Fibroblast of pulmonary artery (primary cell): ENCODE measurements around the gene PROB1.

Experiments used
- DNase-seq: peaks from one replicate; pipeline ENCODE4 v3.0.0-alpha.2; 2010; ENCODE audit warnings: low read depth
- H3K4me3 ChIP-seq: replicated peaks from 2 replicates; pipeline ENCODE4 v1.5.1; 2011; ENCODE audit warnings: low read depth, mild to moderate bottlenecking, control low read depth, low read length, moderate library complexity
- TF ChIP-seq, protein P1 (sequence below): IDR thresholded peaks from 2 replicates; pipeline ENCODE4 v1.5.1; 2011; ENCODE audit warnings: mild to moderate bottlenecking, control low read depth, low read length, inconsistent platforms; ENCODE audit errors: missing control alignments

Gene PROB1

DNA sequence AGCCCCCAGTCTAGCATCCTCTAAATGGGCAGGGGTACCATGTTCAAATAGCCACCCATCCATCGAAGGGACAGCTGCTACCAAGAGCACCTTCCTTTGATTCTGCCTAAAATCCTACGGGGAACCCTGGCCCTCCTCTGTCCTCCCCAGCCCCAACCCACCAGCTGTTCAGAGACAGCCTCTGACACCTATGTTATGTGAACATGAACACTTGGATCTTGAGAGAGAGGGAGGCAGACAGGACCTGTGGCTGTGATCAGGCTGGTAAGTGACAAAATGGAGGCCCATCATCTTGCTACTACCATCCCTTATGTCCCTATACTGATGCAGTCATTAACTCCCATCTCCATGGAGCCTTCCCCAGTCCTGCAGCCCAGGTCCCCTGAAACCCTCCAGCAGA is 20.0 kb downstream of the PROB1 start:
- TF ChIP-seq, protein P1, sequence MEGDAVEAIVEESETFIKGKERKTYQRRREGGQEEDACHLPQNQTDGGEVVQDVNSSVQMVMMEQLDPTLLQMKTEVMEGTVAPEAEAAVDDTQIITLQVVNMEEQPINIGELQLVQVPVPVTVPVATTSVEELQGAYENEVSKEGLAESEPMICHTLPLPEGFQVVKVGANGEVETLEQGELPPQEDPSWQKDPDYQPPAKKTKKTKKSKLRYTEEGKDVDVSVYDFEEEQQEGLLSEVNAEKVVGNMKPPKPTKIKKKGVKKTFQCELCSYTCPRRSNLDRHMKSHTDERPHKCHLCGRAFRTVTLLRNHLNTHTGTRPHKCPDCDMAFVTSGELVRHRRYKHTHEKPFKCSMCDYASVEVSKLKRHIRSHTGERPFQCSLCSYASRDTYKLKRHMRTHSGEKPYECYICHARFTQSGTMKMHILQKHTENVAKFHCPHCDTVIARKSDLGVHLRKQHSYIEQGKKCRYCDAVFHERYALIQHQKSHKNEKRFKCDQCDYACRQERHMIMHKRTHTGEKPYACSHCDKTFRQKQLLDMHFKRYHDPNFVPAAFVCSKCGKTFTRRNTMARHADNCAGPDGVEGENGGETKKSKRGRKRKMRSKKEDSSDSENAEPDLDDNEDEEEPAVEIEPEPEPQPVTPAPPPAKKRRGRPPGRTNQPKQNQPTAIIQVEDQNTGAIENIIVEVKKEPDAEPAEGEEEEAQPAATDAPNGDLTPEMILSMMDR = no peak
- DNase-seq = no peak
- H3K4me3 ChIP-seq = no peak overlapping the region

DNA sequence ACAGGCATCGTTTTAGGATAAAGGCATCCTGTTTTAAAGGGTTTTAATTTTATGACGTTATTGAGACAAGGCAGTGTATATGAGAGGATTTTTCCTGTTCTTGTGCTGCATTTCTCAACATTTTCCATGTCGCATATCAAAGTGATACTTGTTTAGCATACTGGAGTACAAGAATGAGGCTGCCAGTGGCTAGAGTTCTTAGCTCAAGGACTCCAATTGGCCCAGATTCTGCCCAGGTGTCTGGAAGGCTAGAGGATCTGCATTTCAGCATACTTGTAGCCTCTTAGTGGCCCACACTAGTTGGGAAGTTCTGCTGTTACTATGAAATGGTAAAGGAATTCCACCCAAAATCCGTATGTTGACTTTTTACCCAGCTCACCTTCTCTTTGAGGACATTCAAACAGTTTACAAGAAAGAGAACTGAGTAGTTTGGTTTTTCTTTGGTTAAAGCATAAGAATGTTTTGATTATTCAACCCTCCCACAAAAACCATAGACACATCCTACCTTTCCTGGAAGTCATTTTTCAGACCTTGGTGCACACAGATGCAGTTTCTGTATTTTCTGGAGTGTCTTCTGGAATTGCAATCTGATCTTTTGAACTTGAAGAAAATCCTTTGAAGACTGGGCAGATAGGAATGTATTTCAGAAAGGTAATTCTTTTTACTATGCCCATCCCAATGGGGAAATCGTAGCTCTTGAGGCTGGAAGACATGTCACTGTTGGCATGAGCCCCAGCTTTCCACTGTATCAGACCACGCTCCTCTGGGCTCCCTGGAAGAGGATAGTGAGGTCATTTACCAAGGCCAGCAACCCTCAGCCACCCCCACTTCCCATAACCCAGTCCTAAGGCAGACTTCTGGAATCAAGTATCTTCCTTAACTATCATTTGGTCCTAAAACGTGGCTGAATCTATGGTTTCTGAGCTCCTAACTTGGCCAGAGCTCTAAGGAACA is 23.1 kb downstream of the PROB1 start:
- DNase-seq = no peak
- TF ChIP-seq, protein P1 = no peak
- no peak overlapping the region for H3K4me3 ChIP-seq

GRCh38 chr5:139369181-139369580 is 25.7 kb downstream of the PROB1 start:
- DNase-seq = no peak
- TF ChIP-seq, protein P1 = no peak
- H3K4me3 ChIP-seq = no peak overlapping the region

DNA sequence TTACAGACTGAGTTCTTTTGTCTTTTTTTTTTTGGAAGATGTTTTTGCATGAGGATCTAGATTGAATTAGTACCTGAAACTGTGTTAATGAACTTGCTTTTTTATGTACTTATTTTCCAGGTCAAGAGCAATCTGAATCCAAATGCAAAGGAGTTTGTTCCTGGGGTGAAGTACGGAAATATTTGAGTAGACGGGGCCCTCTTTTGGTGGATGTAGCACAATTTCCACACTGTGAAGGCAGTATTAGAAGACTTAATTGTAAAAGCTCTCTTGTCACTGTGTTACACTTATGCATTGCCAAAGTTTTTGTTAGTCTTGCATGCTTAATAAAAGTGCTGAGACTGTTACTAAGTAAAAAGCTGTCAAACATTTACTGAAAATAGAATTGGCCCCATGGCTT is 26.3 kb downstream of the PROB1 start:
- DNase-seq = no peak
- H3K4me3 ChIP-seq = no peak overlapping the region
- TF ChIP-seq, protein P1 = no peak

DNA sequence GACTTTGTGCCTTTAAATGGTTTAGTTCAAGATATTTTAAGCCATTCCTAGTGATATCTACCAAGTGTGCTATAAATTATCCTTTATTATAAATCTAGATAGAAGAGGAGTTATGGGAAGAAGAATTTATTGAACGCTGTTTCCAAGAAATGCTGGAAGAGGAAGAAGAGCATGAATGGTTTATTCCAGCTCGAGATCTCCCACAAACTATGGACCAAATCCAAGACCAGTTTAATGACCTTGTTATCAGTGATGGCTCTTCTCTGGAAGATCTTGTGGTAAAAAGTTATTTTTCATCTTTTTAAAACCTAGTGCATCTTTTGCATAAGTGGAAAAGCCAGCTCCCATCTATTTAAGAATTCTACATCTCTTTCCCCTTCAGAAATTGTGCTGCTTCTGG is 30.4 kb downstream of the PROB1 start:
- H3K4me3 ChIP-seq = no peak overlapping the region
- TF ChIP-seq, protein P1 = no peak
- no peak for DNase-seq

DNA sequence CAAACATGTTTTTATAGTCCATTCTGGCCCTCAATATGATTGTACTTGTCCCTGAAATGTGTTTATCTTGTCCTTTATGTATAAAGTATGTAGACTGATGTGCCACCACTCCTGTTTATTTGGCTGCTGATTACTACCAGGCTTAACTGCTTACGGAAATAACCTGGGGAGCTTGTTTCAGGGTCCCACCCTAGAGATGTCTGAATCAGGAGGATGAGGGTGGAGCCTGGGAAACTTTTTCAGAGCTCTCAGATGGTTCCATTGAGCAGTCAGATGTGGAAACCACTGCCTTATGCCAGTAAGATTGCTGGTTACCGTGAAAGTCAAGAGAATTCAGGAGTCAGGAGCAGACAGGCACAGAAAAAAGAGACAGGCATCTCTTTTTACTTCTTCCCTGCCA is 31.0 kb downstream of the PROB1 start:
- TF ChIP-seq, protein P1 = no peak
- no peak for DNase-seq
- H3K4me3 ChIP-seq = no peak overlapping the region
